K562 (cell line): ENCODE data around the gene EMC9. TPM values are rescaled to one million over a fixed set of nuclear protein-coding genes. Genes with fewer than 3 reads are reported as not detected.

ENCODE experiments used
- ATAC-seq: fragments of 200-7000 bp; cut with Tn5 transposase; 3 replicates; pipeline ENCODE4 v1.9.1; 2020; ENCODE audit warnings: moderate library complexity
- BruUV-seq: library from RNA; stranded (reverse); fragments of 400-500 nt; replicated peaks from 2 replicates; lab custom pipeline; 2021; lab: Mats Ljungman, UMichigan
- CTCF ChIA-PET: fragments of 300-600 bp; formaldehyde crosslinking; extraction: SDS; loops from one replicate; lab custom pipeline; 2021; ENCODE audit warnings: low intra/inter-chr PET ratio; lab: Yijun Ruan, JAX
- POLR2A ChIA-PET: fragments of 300-600, 350-650 bp; sonication (Branson Sonifier 250); formaldehyde crosslinking; extraction: SDS; loops from one replicate; lab custom pipeline; 2021; ENCODE audit warnings: antibody characterized with exemption, inconsistent platforms; lab: Yijun Ruan, JAX
- DNase-seq, 4 experiments: peaks; one replicate each; pipeline versions ENCODE4 v3.0.0 to v3.0.0-alpha.2; 2011 to 2018; ENCODE audit warnings: low spot score in 3 of 4, mixed read lengths in 3 of 4; ENCODE audit errors: extremely low read depth in 1 of 4
- FAIRE-seq: peaks from 2 replicates; lab custom pipeline; 2011; peaks lifted over from hg19 to GRCh38; lab: Jason Lieb, UNC
- H2AFZ ChIP-seq: 2 replicates; pipeline ENCODE4 v1.6.0; 2011; ENCODE audit warnings: low read depth, low read length, control low read depth, inconsistent platforms
- H3K27ac ChIP-seq: fragments of 200-600 bp; 3 replicates; pipeline ENCODE4 v1.8.0; 2011; ENCODE audit warnings: low read depth, mild to moderate bottlenecking, control low read depth, inconsistent platforms, low read length, moderate library complexity, mixed read lengths; ENCODE audit errors: extremely low read depth
- H3K27me3 ChIP-seq, 2 experiments: fragments of 300-600 bp in 1 of 2; 2 replicates in 1 of 2; 3 replicates in 1 of 2; pipeline versions ENCODE4 v1.6.0 to v1.8.0; 2011; ENCODE audit warnings: inconsistent platforms in 2 of 2, low read length in 2 of 2, mild to moderate bottlenecking in 1 of 2, mixed read lengths in 1 of 2, moderate library complexity in 1 of 2; ENCODE audit not compliant: control insufficient read depth in 2 of 2, insufficient read depth in 2 of 2
- H3K36me3 ChIP-seq: fragments of 300-600 bp; 3 replicates; pipeline ENCODE4 v1.8.0; 2011; ENCODE audit warnings: mild to moderate bottlenecking, low read length, inconsistent platforms; ENCODE audit not compliant: control insufficient read depth, insufficient read depth
- H3K4me1 ChIP-seq, 2 experiments: fragments of 200-600 bp in 1 of 2; replicated peaks in 1 of 2; 2 replicates in 1 of 2; 3 replicates in 1 of 2; pipeline versions ENCODE4 v1.5.1 to v1.8.0; 2011; ENCODE audit warnings: inconsistent platforms in 2 of 2, low read length in 2 of 2, mild to moderate bottlenecking in 1 of 2, mixed read lengths in 1 of 2, moderate library complexity in 1 of 2; ENCODE audit not compliant: control insufficient read depth in 2 of 2, insufficient read depth in 2 of 2
- H3K4me2 ChIP-seq: 2 replicates; pipeline ENCODE4 v1.6.1; 2011; ENCODE audit warnings: low read length, control low read depth, inconsistent platforms, mixed read lengths; ENCODE audit not compliant: insufficient read depth
- H3K4me3 ChIP-seq: fragments of 200-600 bp; sonication (generic), shearing (Covaris generic); 2 replicates; pipeline ENCODE4 v1.5.1; 2016; ENCODE audit warnings: control low read depth, inconsistent platforms
- H3K79me2 ChIP-seq: fragments of 200-600 bp; 3 replicates; pipeline ENCODE4 v1.8.0; 2011; ENCODE audit warnings: low read length, inconsistent platforms; ENCODE audit not compliant: control insufficient read depth, insufficient read depth
- H3K9ac ChIP-seq, 2 experiments: 2 replicates each; pipeline versions ENCODE4 v1.6.0 to v1.6.1; 2011; ENCODE audit warnings: low read depth in 2 of 2, low read length in 2 of 2, control low read depth in 1 of 2, inconsistent platforms in 1 of 2, mild to moderate bottlenecking in 1 of 2, mixed read lengths in 1 of 2; ENCODE audit not compliant: insufficient read depth in 1 of 2
- H3K9me1 ChIP-seq: one replicate; pipeline ENCODE4 v1.6.0; 2011; ENCODE audit warnings: inconsistent platforms, mild to moderate bottlenecking, low read length, moderate library complexity; ENCODE audit not compliant: control insufficient read depth, insufficient read depth
- H3K9me3 ChIP-seq: replicated peaks from 2 replicates; pipeline ENCODE4 v1.5.1; 2011; ENCODE audit warnings: low read depth, low read length, inconsistent platforms; ENCODE audit not compliant: control insufficient read depth, insufficient read depth
- H4K20me1 ChIP-seq: replicated peaks from 2 replicates; pipeline ENCODE4 v1.6.1; 2011; ENCODE audit warnings: low read length, inconsistent platforms, mixed read lengths; ENCODE audit not compliant: control insufficient read depth, insufficient read depth
- CEBPZ ChIP-seq: fragments of 150-350 bp; IDR thresholded peaks from 2 replicates; pipeline ENCODE4 v1.6.1; 2014; ENCODE audit warnings: low read depth, mild to moderate bottlenecking, low read length, borderline replicate concordance
- ELK3 ChIP-seq: fragments of 450-650 bp; formaldehyde crosslinking; IDR thresholded peaks from 2 replicates; pipeline ENCODE4 v1.4.0; 2020; ENCODE audit warnings: mild to moderate bottlenecking
- FOXM1 ChIP-seq, 2 experiments: fragments of 450-650 bp in 1 of 2; sonication (generic) in 1 of 2; formaldehyde crosslinking in 1 of 2; IDR thresholded peaks; 2 replicates each; pipeline versions ENCODE4 v1.6.1 to v1.9.0; 2017 to 2022; ENCODE audit warnings: low read depth in 2 of 2, mild to moderate bottlenecking in 2 of 2, missing genetic modification reagents in 1 of 2, moderate library complexity in 1 of 2
- GABPB2 ChIP-seq: fragments of 250-450 bp; sonication (Bioruptor Pico); conservative IDR thresholded peaks from 2 replicates; pipeline ENCODE4 v1.5.1; 2021; ENCODE audit warnings: mild to moderate bottlenecking
- L3MBTL2 ChIP-seq: fragments of 450-650 bp; IDR thresholded peaks from 2 replicates; pipeline ENCODE4 v1.6.1; 2016; ENCODE audit warnings: mild to moderate bottlenecking, moderate library complexity
- MLX ChIP-seq, 2 experiments: fragments of 450-650 bp in 1 of 2; sonication (generic) in 1 of 2; formaldehyde crosslinking; conservative IDR thresholded peaks; 2 replicates each; pipeline versions ENCODE4 v1.4.0 to v1.8.1; 2020 to 2022; ENCODE audit warnings: mild to moderate bottlenecking in 1 of 2, missing genetic modification reagents in 1 of 2
- NR2C2 ChIP-seq, 2 experiments: fragments of 200-800 bp in 1 of 2; sonication (Bioruptor generic) in 1 of 2; sonication (generic) in 1 of 2; formaldehyde crosslinking in 1 of 2; IDR thresholded peaks; 2 replicates each; pipeline versions ENCODE4 v1.6.1 to v1.8.0; 2016 to 2022; ENCODE audit warnings: mild to moderate bottlenecking in 1 of 2, missing compliant biosample characterization in 1 of 2, missing genetic modification characterization in 1 of 2, missing genetic modification reagents in 1 of 2
- POLR3A ChIP-seq: IDR thresholded peaks from 2 replicates; pipeline ENCODE4 v1.6.1; 2011; ENCODE audit warnings: borderline replicate concordance, mild to moderate bottlenecking, moderate library complexity; ENCODE audit not compliant: insufficient read length, insufficient read depth; ENCODE audit errors: extremely low read depth
- RCOR1 ChIP-seq, 2 experiments: IDR thresholded peaks; 2 replicates each; pipeline ENCODE4 v1.6.1; 2012; ENCODE audit warnings: low read depth in 2 of 2, low read length in 2 of 2, borderline replicate concordance in 1 of 2, improper control_type of control experiment in 1 of 2
- SREBF2 ChIP-seq: sonication (generic); formaldehyde crosslinking; IDR thresholded peaks from 2 replicates; pipeline ENCODE4 v1.4.0; 2020; ENCODE audit warnings: mild to moderate bottlenecking, missing genetic modification reagents
- ZNF316 ChIP-seq: fragments of 450-650 bp; IDR thresholded peaks from 2 replicates; pipeline ENCODE4 v1.6.1; 2016
- ZNF778 ChIP-seq: fragments of 450-650 bp; formaldehyde crosslinking; IDR thresholded peaks from 2 replicates; pipeline ENCODE4 v1.4.0; 2020; ENCODE audit warnings: mild to moderate bottlenecking, moderate library complexity
- WGBS: fragments of 100-300 bp; shearing (Covaris generic); methylation state at CpG from one replicate; pipeline ENCODE4 v1.1.6; 2016; ENCODE audit warnings: low coverage, mixed read lengths; ENCODE audit not compliant: insufficient coverage; ENCODE audit errors: missing lambda C conversion rate; 5-methylcytosine and 5-hydroxymethylcytosine counted together
- in situ Hi-C: fragments of 300-500 bp; cut with MboI; formaldehyde crosslinking; loops from 4 replicates; pipeline ENCODE4 v1.15.0; 2018; ENCODE audit warnings: inconsistent platforms, mixed read lengths
- intact Hi-C: fragments of 100-400 bp; cut with micrococcal nuclease; formaldehyde crosslinking; loops from 2 replicates; pipeline ENCODE4 v1.14.2; 2022
- polyA plus RNA-seq, 8 experiments: library from polyadenylated mRNA; depleted of rRNA in 4 of 8; stranded (reverse) in 5 of 8; unstranded in 3 of 8; fragments of >200 nt; fragmentation: Nextera tagmentation in 2 of 8; fragmentation: Illumina TruSeq in 1 of 8; extraction: Ambion mirVana in 2 of 8; extraction: Trizol in 1 of 8; gene quantifications; 2 replicates each; pipeline versions ENCODE4 v1.2.1 to v1.2.3, GENCODE V29; 2011 to 2014; ENCODE audit warnings: inconsistent platforms in 1 of 8, missing spikeins in 1 of 8
- total RNA-seq, 7 experiments: library from RNA; depleted of rRNA in 6 of 7; stranded (reverse); fragments of >200 nt in 6 of 7; fragmentation: Illumina TruSeq in 2 of 7; extraction: Trizol in 2 of 7; gene quantifications; 2 replicates each; pipeline versions ENCODE4 v1.2.1 to v1.2.3, GENCODE V29; 2011 to 2021; ENCODE audit warnings: low replicate concordance in 1 of 7

EMC9 gene
- total and polyA plus RNA-seq, 9 of the 15 experiments (the other 6 are each of a cell fraction or from before 2014, with no cell fraction given), result 3.1 to 13.2 (median 7.8) TPM

GRCh38 chr14:24145690-24146452 lies 4.5 kb upstream of the EMC9 start:
- Histone ChIP-seq H3K27me3 (no peaks in the 10 kb centered on the region), H3K36me3 (peaks cover 48% of the 10 kb centered on the region; the same call in 2 of the 3 replicates), H3K79me2 (peaks cover 44% of the 10 kb centered on the region), H3K27ac (peak overlapping the region; percentile 70), H3K4me3 (peak overlapping the region; percentile 98), H3K4me1 (peaks cover 33 to 51% of the 10 kb centered on the region in 2 experiments; a peak in 4 of 5 replicates), H4K20me1 (no peaks in the 10 kb centered on the region), H3K4me2 (peak overlapping the region; percentile 98), H3K9me3 (no peaks in the 10 kb centered on the region), H3K9ac (peak overlapping the region; percentile 81 to 97), H3K9me1 (peaks cover 5% of the 10 kb centered on the region), H2AFZ (peak overlapping the region; percentile 63)
- DNase-seq (no peak), FAIRE-seq (peak; percentile 66), ATAC-seq (no peak)
- TSS peak; percentile 62 for BruUV-seq
- ChIA-PET CTCF (no interaction called here), POLR2A (interaction anchor here (0.7 to 1.8 kb wide), 9 partner anchors 8 to 377 kb away, joined by 3 to 6 read pairs (median 3); partner anchors contain the start of genes DCAF11, NRL and TINF2)
- intact Hi-C loops (loop anchor here (2.0 to 10.0 kb wide), 2 partner anchors 31 to 51 kb away; partner anchors contain the start of genes DCAF11, NRL and PCK2), in situ Hi-C loops (no loop called here)
- 2% methylated on average over 9 of the region's 9 CpGs for WGBS
- TF ChIP-seq ELK3 (no peak), L3MBTL2 (no peak), RCOR1 (IDR thresholded peaks at IDR 0.05; ENCODE audit: borderline replicate concordance in 1 of 2, low read depth in 2 of 2, low read length in 2 of 2) (no peak), MLX (CRISPR knock-in tag; conservative IDR thresholded peaks at IDR 0.05) (no peak), ZNF778 (CRISPR knock-in tag) (no peak), FOXM1 (IDR thresholded peaks at IDR 0.05; ENCODE audit: low read depth) (no peak), FOXM1 (CRISPR knock-in tag; IDR thresholded peaks at IDR 0.05; ENCODE audit: low read depth) (no peak), CEBPZ (no peak), POLR3A (no peak), NR2C2 (CRISPR knock-in tag; IDR thresholded peaks at IDR 0.05) (no peak), NR2C2 (tag; IDR thresholded peaks at IDR 0.05) (no peak), SREBF2 (CRISPR knock-in tag) (no peak), ZNF316 (no peak), GABPB2 (no peak)
